Measurements from ENCODE around the gene OR8B12.

OR8B12 gene

GRCh38 chr11:124543554-124543953, at the start of gene OR8B12:
OR8B12 (minus strand) TSS chr11:124543654; CDS start chr11:124543654, 0 bp downstream.
- DNase-seq, result no peak

DNA sequence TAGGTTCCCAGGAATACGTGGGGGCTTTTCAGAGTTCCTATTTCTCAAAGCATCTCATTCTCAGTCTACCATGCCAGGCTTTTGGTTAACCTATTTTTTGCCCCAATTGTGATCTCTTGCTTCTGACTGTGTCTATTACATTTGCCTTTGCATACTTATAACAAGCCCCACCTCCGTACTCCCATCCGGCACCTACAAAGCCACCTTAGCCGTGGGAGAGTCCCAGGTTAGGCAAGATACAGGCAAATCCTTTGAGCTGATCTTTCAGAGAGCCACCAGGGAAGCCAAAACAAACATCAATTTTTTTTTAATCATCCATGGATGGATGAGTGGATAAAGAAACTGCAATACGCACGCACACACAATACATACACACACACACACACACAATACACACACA, 49.2 kb upstream of the OR8B12 start:
- no peak for DNase-seq

- no peak for DNase-seq
These were observed 48.0 kb upstream of the OR8B12 start for GRCh38 chr11:124591430-124591829.

GRCh38 chr11:124586238-124586860, 42.9 kb upstream of the OR8B12 start:
- peak; percentile 20 for DNase-seq

DNA sequence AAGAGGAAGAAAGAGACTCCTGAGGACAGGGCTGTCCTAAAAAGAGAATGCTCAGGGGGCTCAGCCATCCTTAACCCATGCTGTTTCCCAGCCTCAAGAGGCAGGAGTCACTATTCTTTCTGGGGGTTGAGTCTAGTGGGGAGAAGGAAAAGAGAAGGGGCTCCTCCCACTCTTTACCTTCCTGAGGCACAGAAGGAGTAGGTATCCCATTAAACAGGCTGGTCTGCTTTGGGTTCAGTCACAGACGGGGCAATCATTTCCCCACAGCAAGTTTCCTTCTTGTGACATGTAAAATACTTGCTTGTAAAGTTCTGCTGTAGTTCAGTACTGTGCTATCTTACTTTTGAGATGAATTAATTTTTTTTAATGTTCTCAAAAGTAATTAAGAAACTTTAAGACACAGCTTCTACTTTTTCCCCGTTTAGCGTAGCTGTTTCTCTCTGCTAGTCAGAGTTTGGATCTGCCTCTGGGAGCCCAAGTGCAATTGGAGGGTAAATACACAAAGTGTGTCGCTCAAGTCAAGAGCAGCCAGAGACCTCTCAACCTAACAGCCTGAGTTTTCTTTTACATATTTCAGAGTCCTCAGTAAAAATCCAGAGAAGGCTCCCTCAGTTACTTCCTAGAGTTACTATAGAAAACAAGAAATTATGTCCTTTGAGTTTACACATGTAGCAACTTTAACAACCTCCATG, 41.4 kb upstream of the OR8B12 start:
- DNase-seq, result no peak

DNA sequence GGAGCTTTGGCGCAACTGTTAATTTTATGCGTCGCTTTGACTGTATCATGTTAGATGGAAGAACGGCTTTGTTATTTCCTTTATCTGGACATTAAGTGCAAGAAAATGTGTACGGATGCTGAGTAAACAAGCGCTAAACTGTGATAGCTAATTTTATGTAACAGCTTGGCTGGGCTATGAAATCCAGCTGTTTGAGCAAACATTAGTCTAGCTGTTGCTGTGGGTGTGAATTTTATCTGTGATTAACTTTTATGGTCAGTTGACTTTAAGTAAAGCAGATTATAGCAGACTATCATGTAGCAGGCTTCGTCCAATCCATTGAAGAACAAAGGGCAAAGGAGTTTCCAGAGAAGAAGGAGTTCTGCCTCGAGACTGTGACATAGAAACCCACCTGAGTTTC, 40.3 kb upstream of the OR8B12 start:
- peak; percentile 20 for DNase-seq

DNA sequence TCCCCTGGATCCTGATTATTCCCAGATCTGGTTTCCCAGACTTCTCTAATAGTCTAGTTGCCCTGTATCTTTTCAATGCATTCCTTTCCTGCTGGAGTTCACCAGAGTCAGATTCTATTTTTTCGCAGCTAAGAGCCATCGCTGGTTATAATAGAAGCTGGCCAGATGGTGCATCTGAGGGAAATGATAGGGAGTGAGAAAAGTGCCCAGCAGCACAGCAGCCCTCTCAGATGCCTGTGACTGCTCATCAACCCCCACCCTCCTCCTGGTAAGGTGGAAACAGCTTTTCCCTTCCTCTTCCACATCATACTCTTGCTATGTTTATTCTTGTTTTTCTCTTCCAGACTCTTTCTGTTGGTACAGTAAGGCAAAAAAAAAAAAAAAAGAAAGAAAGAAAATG, 39.1 kb upstream of the OR8B12 start:
- no peak for DNase-seq

- DNase-seq, result no peak
These were observed 38.4 kb upstream of the OR8B12 start for GRCh38 chr11:124581817-124582216.

DNA sequence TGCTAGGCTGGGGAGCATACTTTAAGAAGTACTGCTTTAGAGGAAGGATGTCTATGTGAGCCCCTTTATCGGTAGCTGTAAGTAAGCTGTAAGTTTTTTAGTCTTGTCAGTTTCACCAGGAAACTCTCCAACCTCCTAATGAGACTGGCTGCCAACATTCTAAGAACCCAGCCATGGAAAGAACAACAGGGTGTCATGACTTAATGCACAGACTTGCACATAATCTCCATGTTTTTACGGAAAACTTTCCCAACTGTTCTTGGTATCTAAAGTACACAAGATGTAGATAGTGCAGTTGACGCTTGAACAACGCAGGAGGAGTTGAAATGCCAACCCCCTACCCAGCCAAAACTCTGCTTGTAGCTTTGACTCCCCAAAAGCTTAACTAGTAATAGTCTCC, 35.3 kb upstream of the OR8B12 start:
- no peak for DNase-seq

GRCh38 chr11:124577716-124578427, 34.4 kb upstream of the OR8B12 start:
- DNase-seq, result no peak

- no peak for DNase-seq
These were observed 26.7 kb upstream of the OR8B12 start for GRCh38 chr11:124570160-124570559.

GRCh38 chr11:124569697-124570096, 26.2 kb upstream of the OR8B12 start, which contains the start of gene OR8A1:
OR8A1 (plus strand) TSS chr11:124569997; CDS start chr11:124570120, 123 bp downstream.
- DNase-seq, result no peak

GRCh38 chr11:124556828-124557227, 13.4 kb upstream of the OR8B12 start:
- no peak for DNase-seq

DNA sequence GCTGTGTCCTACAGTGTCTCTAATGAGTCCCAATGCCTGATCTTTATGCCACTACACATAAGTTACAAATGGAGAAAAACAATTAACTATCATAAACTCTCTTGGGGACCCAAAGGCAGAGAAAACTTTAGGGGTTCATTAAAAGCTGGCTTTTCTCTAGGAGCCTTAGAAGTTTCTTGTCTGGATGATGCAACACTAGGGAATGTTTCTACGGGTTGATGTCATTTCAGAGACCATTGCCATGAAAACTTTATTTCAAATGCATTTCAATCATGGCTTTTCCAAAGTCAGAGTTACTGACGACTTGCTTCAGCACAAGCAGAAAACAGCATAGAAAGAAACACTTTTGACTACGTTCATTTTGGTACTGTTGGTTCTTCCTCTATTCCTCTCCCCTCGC, 8.5 kb upstream of the OR8B12 start:
- DNase-seq, result no peak

DNA sequence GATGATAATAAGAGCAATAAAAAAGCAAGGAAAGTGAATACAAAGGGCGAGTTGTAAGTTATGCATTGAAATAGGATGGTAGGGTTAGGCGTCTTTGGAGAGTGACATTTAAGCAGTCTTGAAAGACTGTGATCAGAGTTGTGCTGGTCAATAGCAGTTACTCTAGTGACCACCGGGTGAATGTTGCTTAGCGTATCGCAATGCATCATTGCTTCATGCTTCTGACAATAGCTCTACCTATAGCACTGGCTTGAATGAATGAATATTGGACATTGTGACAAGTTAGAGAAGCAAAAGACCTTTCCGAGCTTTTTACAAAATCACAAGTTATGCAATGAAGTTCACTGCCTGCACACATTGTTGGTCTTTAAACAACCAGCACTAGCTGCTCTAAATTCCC, 7.7 kb upstream of the OR8B12 start:
- DNase-seq, result no peak

DNA sequence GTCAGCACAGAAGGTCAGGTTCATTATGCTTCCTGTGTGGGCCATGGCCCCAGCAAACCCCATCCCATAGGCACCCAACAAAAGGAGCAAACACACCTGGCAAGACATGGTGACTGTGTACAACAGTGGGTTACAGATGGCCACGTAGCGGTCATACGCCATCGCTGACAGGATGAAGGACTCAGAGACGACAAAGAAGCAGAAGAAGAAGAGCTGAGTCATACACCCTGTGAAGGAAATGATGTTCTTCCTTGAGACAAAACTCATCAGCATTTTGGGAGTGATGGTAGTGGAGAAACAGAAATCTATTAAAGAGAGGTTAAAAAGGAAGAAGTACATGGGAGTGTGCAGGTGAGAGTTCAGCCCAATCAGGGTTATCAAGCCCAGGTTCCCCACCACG, 309 bp downstream of the OR8B12 start:
- DNase-seq, result no peak

DNA sequence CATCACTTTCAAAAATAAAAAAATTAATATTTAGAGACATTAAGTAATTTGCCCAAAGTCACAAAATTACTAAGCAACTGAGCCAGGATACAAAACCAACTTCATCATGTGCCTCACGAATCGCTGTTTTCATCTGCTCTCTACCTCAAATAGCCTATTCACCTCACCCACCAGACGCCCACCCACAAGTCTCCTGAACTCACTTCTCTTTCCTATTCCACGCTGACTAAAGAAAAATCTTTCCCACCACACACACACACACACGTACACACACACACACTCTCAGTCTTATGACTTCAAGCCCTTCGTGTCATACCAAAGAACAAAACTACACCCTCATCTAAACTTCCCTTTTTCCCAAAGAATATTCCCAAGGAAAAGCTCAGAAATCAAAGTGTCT, 2.2 kb downstream of the OR8B12 start:
- DNase-seq, result no peak

- no peak for DNase-seq
These were observed 5.4 kb downstream of the OR8B12 start for GRCh38 chr11:124538019-124538418.

- DNase-seq, result no peak
These were observed 6.9 kb downstream of the OR8B12 start for GRCh38 chr11:124536520-124536919.

DNA sequence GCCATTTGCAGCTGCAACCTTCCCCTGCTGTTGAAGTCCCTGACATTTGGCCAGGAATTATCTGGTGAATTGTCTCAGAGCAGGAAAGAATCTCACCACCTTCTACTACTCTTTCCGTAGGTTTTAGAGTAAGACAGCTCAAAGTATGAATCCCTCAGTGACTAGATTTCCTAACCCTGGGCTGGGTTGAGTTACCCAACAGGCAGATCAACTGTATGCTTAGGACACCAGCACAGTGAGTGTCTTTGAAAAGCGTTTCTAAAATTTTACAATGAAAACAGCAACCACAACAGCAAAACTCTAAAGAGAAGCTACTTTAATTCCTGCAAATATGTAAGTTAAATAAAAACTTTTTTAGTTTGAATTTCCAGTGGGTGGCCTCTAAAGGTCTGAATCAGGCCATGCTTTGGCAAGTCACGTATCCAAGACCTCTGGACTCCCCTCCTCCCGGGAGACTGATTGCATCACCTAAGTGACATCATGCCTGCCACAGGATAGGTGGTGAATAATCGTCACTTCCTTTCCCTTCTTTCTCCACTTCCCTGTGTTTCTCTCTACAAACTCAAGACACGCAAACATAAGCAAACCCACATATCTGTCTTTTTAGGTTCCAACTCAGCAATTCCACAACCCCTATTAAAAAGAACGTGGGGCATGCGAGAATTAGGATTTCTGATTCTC, 7.8 kb downstream of the OR8B12 start:
- DNase-seq, result no peak

- no peak for DNase-seq
These were observed 9.4 kb downstream of the OR8B12 start for GRCh38 chr11:124534051-124534450.

- no peak for DNase-seq
These were observed 9.8 kb downstream of the OR8B12 start for GRCh38 chr11:124533626-124534025.

DNA sequence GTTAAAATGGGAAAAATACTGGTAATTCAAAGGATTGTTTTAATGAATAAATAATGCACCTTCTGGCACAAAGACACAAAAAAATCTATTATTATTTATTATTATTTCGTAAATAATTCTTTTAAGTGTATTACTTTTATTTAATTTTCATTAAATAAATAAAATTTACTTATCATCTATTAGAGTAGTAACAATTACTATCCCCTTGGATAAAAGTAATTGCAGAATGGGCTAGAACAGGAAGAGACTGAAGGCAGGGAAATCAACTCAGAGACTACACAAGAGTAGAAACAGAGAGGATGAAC, 23.0 kb downstream of the OR8B12 start:
- DNase-seq, result no peak
